Astrocyte (in vitro differentiated cells and primary cell): ENCODE results near the gene AP1B1. TPM values are rescaled to one million over a fixed set of nuclear protein-coding genes. Genes with fewer than 3 reads are reported as not detected.
"Not testable (repeated sequence)": the region's sequence is repeated elsewhere in the genome, so short reads cannot be mapped to it uniquely, and the experiment has no call there.

Experiments used
- DNase-seq: peaks from one replicate; pipeline ENCODE4 v3.0.0-alpha.2; 2010; ENCODE audit warnings: low read depth
- FAIRE-seq: peaks from 2 replicates; lab custom pipeline; 2011; peaks lifted over from hg19 to GRCh38; lab: Jason Lieb, UNC
- H2AFZ ChIP-seq: 2 replicates; pipeline ENCODE4 v1.6.0; 2012; ENCODE audit warnings: low read depth, low read length, inconsistent platforms
- H3K27ac ChIP-seq: 2 replicates; pipeline ENCODE4 v1.5.1; 2011; ENCODE audit warnings: low read depth, low read length, inconsistent platforms
- H3K27me3 ChIP-seq: 2 replicates; pipeline ENCODE4 v1.6.0; 2011; ENCODE audit warnings: low read length, inconsistent platforms; ENCODE audit not compliant: insufficient read depth
- H3K36me3 ChIP-seq: 2 replicates; pipeline ENCODE4 v1.5.1; 2011; ENCODE audit warnings: low read length, inconsistent platforms; ENCODE audit not compliant: insufficient read depth
- H3K4me1 ChIP-seq: 2 replicates; pipeline ENCODE4 v1.5.1; 2011; ENCODE audit warnings: low read length, inconsistent platforms; ENCODE audit not compliant: insufficient read depth
- H3K4me2 ChIP-seq: 2 replicates; pipeline ENCODE4 v1.6.0; 2012; ENCODE audit warnings: low read length, inconsistent platforms
- H3K4me3 ChIP-seq: 2 replicates; pipeline ENCODE4 v1.5.1; 2011; ENCODE audit warnings: low read depth, mild to moderate bottlenecking, low read length, inconsistent platforms; ENCODE audit not compliant: insufficient read depth
- H3K79me2 ChIP-seq: 2 replicates; pipeline ENCODE4 v1.6.0; 2012; ENCODE audit warnings: mild to moderate bottlenecking, low read length, inconsistent platforms; ENCODE audit not compliant: insufficient read depth
- H3K9ac ChIP-seq: 2 replicates; pipeline ENCODE4 v1.6.0; 2012; ENCODE audit warnings: mild to moderate bottlenecking, low read length, inconsistent platforms
- H3K9me3 ChIP-seq: 2 replicates; pipeline ENCODE4 v1.5.1; 2012; ENCODE audit warnings: low read depth, mild to moderate bottlenecking, low read length, inconsistent platforms; ENCODE audit not compliant: insufficient read depth
- H4K20me1 ChIP-seq: 2 replicates; pipeline ENCODE4 v1.6.0; 2012; ENCODE audit warnings: low read length, inconsistent platforms; ENCODE audit not compliant: insufficient read depth
- H3K27ac Mint-ChIP-seq: one replicate; pipeline ENCODE4 v1.8.0; 2021; ENCODE audit warnings: mild to moderate bottlenecking, mixed read lengths; ENCODE audit not compliant: unreplicated experiment
- H3K27me3 Mint-ChIP-seq: one replicate; pipeline ENCODE4 v1.8.0; 2021; ENCODE audit warnings: low read depth, mixed read lengths; ENCODE audit not compliant: unreplicated experiment
- H3K36me3 Mint-ChIP-seq: one replicate; pipeline ENCODE4 v1.8.0; 2021; ENCODE audit warnings: low read depth, mixed read lengths; ENCODE audit not compliant: unreplicated experiment
- H3K4me1 Mint-ChIP-seq: one replicate; pipeline ENCODE4 v1.8.0; 2021; ENCODE audit warnings: low read depth, mixed read lengths; ENCODE audit not compliant: unreplicated experiment
- H3K4me3 Mint-ChIP-seq: one replicate; pipeline ENCODE4 v1.8.0; 2021; ENCODE audit warnings: mild to moderate bottlenecking, moderate library complexity, mixed read lengths; ENCODE audit not compliant: unreplicated experiment
- H3K9me3 Mint-ChIP-seq: one replicate; pipeline ENCODE4 v1.8.0; 2021; ENCODE audit warnings: mild to moderate bottlenecking, mixed read lengths; ENCODE audit not compliant: unreplicated experiment
- CTCF ChIP-seq: IDR thresholded peaks from 2 replicates; pipeline ENCODE4 v1.5.1; 2011; ENCODE audit warnings: low read depth, mild to moderate bottlenecking, inconsistent platforms, low read length, moderate library complexity; ENCODE audit not compliant: insufficient read depth
- EZH2 ChIP-seq: IDR thresholded peaks from 2 replicates; pipeline ENCODE4 v1.6.1; 2012; ENCODE audit warnings: mild to moderate bottlenecking, low read length, inconsistent platforms; ENCODE audit not compliant: insufficient read depth
- total RNA-seq: library from RNA; stranded (reverse); gene quantifications from 2 replicates; pipeline ENCODE4 v1.2.1, GENCODE V29; 2021

AP1B1 gene
- total RNA-seq, 1 donor from 2014 or later = 69.5 TPM

- H3K79me2 ChIP-seq = peaks cover 62% of the 10 kb centered on the region
- no peak for FAIRE-seq
- DNase-seq = no peak
- peaks cover 24% of the 10 kb centered on the region for H3K4me1 Mint-ChIP-seq
- no peaks in the 10 kb centered on the region for H3K9me3 Mint-ChIP-seq
- TF ChIP-seq EZH2 (no peak), CTCF (no peak)
- no peak overlapping the region for H3K27ac ChIP-seq
- H3K4me2 ChIP-seq = no peak overlapping the region
- peaks cover 16% of the 10 kb centered on the region for H3K36me3 Mint-ChIP-seq
- no peak overlapping the region for H3K4me3 ChIP-seq
- no peak overlapping the region for H3K4me3 Mint-ChIP-seq
- H3K27me3 ChIP-seq = no peaks in the 10 kb centered on the region
- no peak overlapping the region for H2AFZ ChIP-seq
- no peak overlapping the region for H3K27ac Mint-ChIP-seq
- peaks cover 3% of the 10 kb centered on the region for H3K4me1 ChIP-seq
- H3K9me3 ChIP-seq = no peaks in the 10 kb centered on the region
- peaks cover 84% of the 10 kb centered on the region for H4K20me1 ChIP-seq
- H3K27me3 Mint-ChIP-seq = no peaks in the 10 kb centered on the region
- peaks cover 5% of the 10 kb centered on the region for H3K36me3 ChIP-seq
- H3K9ac ChIP-seq = no peak overlapping the region
Measured at GRCh38 chr22:29380032-29380781, 8.2 kb downstream of the AP1B1 start.

GRCh38 chr22:29379258-29379657 is 9.1 kb downstream of the AP1B1 start:
- H3K4me1 Mint-ChIP-seq = peaks cover 24% of the 10 kb centered on the region
- TF ChIP-seq CTCF (no peak), EZH2 (no peak)
- no peaks in the 10 kb centered on the region for H3K27me3 ChIP-seq
- no peak overlapping the region for H3K4me3 ChIP-seq
- H3K79me2 ChIP-seq = peaks cover 61% of the 10 kb centered on the region
- H3K36me3 ChIP-seq = peaks cover 5% of the 10 kb centered on the region
- no peak overlapping the region for H3K4me3 Mint-ChIP-seq
- no peak overlapping the region for H3K9ac ChIP-seq
- peaks cover 16% of the 10 kb centered on the region for H3K36me3 Mint-ChIP-seq
- no peak overlapping the region for H3K4me2 ChIP-seq
- peaks cover 3% of the 10 kb centered on the region for H3K4me1 ChIP-seq
- no peak overlapping the region for H3K27ac Mint-ChIP-seq
- no peak for DNase-seq
- H2AFZ ChIP-seq = no peak overlapping the region
- FAIRE-seq = no peak
- H3K9me3 Mint-ChIP-seq = no peaks in the 10 kb centered on the region
- no peaks in the 10 kb centered on the region for H3K9me3 ChIP-seq
- H3K27ac ChIP-seq = no peak overlapping the region
- H4K20me1 ChIP-seq = peaks cover 82% of the 10 kb centered on the region
- no peaks in the 10 kb centered on the region for H3K27me3 Mint-ChIP-seq

- Mint-ChIP-seq H3K27me3 (no peaks in the 10 kb centered on the region), H3K9me3 (no peaks in the 10 kb centered on the region), H3K4me3 (no peak overlapping the region), H3K4me1 (peaks cover 23% of the 10 kb centered on the region), H3K36me3 (peaks cover 16% of the 10 kb centered on the region), H3K27ac (no peak overlapping the region)
- DNase-seq (no peak), FAIRE-seq (no peak)
- Histone ChIP-seq H3K4me1 (peaks cover 3% of the 10 kb centered on the region), H3K27ac (no peak overlapping the region), H2AFZ (no peak overlapping the region), H3K4me3 (no peak overlapping the region), H4K20me1 (peaks cover 73% of the 10 kb centered on the region), H3K36me3 (peaks cover 5% of the 10 kb centered on the region), H3K27me3 (no peaks in the 10 kb centered on the region), H3K79me2 (peaks cover 58% of the 10 kb centered on the region), H3K9ac (no peak overlapping the region), H3K9me3 (no peaks in the 10 kb centered on the region), H3K4me2 (no peak overlapping the region)
- no peak for TF ChIP-seq CTCF
- TF ChIP-seq EZH2 = no peak
Measured at GRCh38 chr22:29377979-29378378, 10.4 kb downstream of the AP1B1 start.

- H3K4me3 ChIP-seq, H3K4me1 ChIP-seq, H3K9me3 ChIP-seq, DNase-seq, H3K36me3 ChIP-seq, FAIRE-seq, H3K27ac Mint-ChIP-seq, H3K27ac ChIP-seq, H3K27me3 Mint-ChIP-seq, H3K4me3 Mint-ChIP-seq, H3K4me2 ChIP-seq, H3K9me3 Mint-ChIP-seq, H2AFZ ChIP-seq, H3K9ac ChIP-seq, H3K27me3 ChIP-seq: not testable (repeated sequence)
- Histone ChIP-seq H3K79me2 (peaks cover 49% of the 10 kb centered on the region), H4K20me1 (peaks cover 64% of the 10 kb centered on the region)
- peaks cover 16% of the 10 kb centered on the region for H3K36me3 Mint-ChIP-seq
- H3K4me1 Mint-ChIP-seq = peaks cover 15% of the 10 kb centered on the region
Measured at GRCh38 chr22:29376705-29377104, 11.7 kb downstream of the AP1B1 start.
